HCT116 (cell line): ENCODE results near the gene PAXIP1.

Source experiments
- EZH2 ChIP-seq: fragments of 200-600 bp; sonication (generic); IDR thresholded peaks from 2 replicates; pipeline ENCODE4 v1.6.1; 2017; ENCODE audit warnings: antibody characterized with exemption, mixed run types
- POLR2A ChIP-seq: IDR thresholded peaks from 2 replicates; pipeline ENCODE4 v1.7.0; 2011; ENCODE audit warnings: borderline replicate concordance; ENCODE audit not compliant: insufficient read depth, insufficient read length; ENCODE audit errors: extremely low read depth
- SIN3A ChIP-seq: IDR thresholded peaks from 2 replicates; pipeline ENCODE4 v1.6.1; 2012; ENCODE audit warnings: low read depth
- ZNF274 ChIP-seq: fragments of 200-500 bp; sonication (Bioruptor generic); IDR thresholded peaks from 2 replicates; pipeline ENCODE4 v1.6.1; 2014; ENCODE audit warnings: mild to moderate bottlenecking, low read depth, low read length, inconsistent platforms
- TF ChIP-seq, protein P1 (sequence below), 3 experiments: fragments of 200-600 bp in 1 of 3; sonication (generic) in 1 of 3; IDR thresholded peaks in 2 of 3; conservative IDR thresholded peaks in 1 of 3; 2 replicates each; pipeline ENCODE4 v1.5.1; 2012 to 2017; ENCODE audit warnings: low read depth in 2 of 3, low read length in 2 of 3, antibody characterized with exemption in 1 of 3, borderline replicate concordance in 1 of 3, control low read depth in 1 of 3, mild to moderate bottlenecking in 1 of 3, mixed read lengths in 1 of 3, mixed run types in 1 of 3, moderate library complexity in 1 of 3; ENCODE audit not compliant: insufficient read depth in 1 of 3

DNA sequence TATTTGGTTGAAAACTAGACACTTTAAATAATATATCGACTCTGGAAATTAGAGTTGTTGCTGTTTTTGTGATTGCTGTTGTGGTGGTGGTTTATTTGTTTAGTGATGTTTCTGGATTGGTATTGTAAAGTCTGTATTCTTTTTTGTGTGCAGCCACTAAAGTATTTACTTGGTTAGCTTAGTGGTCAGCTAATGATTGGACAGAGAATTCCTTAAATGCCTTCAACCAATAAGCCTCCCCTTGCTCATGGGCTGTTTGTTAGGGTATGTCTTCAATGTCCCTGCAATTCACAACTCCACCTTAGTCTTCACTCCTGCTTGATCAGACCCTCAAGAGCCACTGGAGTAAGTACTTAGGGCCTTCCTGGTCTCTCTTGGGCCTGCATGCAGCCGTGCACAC lies 71.0 kb downstream of the PAXIP1 start:
- TF ChIP-seq EZH2 (no peak), ZNF274 (no peak), SIN3A (no peak), POLR2A (no peak)
- TF ChIP-seq, protein P1, sequence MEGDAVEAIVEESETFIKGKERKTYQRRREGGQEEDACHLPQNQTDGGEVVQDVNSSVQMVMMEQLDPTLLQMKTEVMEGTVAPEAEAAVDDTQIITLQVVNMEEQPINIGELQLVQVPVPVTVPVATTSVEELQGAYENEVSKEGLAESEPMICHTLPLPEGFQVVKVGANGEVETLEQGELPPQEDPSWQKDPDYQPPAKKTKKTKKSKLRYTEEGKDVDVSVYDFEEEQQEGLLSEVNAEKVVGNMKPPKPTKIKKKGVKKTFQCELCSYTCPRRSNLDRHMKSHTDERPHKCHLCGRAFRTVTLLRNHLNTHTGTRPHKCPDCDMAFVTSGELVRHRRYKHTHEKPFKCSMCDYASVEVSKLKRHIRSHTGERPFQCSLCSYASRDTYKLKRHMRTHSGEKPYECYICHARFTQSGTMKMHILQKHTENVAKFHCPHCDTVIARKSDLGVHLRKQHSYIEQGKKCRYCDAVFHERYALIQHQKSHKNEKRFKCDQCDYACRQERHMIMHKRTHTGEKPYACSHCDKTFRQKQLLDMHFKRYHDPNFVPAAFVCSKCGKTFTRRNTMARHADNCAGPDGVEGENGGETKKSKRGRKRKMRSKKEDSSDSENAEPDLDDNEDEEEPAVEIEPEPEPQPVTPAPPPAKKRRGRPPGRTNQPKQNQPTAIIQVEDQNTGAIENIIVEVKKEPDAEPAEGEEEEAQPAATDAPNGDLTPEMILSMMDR (IDR thresholded peaks at IDR 0.05 in 2 of 3, conservative IDR thresholded peaks at IDR 0.05 in 1 of 3; ENCODE audit: borderline replicate concordance in 1 of 3, insufficient read depth in 1 of 3, low read depth in 2 of 3, low read length in 2 of 3) = no peak
